GM21825 (cell line): ENCODE results near the gene FBXO9.

ENCODE experiments used
- ATAC-seq: cut with Tn5 transposase; IDR thresholded peaks from one replicate; pipeline ENCODE4 v1.9.1; 2021; ENCODE audit warnings: mild to moderate bottlenecking, moderate library complexity; ENCODE audit not compliant: unreplicated experiment

FBXO9 gene

GRCh38 chr6:53086302-53086701, 21.1 kb downstream of the FBXO9 start:
- ATAC-seq, result no peak

GRCh38 chr6:53089948-53090347, 24.7 kb downstream of the FBXO9 start:
- ATAC-seq, result no peak

DNA sequence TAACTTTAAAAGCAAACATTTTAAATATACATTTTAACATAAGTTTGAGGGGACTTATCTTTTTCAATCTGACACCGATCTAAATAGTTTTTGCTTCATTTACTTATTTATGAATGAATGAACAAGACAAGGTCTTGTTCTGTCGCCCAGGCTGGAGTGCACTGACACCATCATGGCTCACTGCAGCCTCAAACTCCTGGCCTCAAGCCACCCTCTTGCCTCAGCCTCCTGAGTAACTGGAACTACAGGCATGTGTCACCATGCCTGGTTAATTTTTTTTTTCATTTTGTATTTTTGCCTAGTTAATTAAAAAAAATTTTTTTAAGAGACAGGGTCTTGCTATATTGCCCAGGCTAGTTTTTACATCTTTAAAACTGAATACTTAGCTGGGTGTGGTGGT, 25.4 kb downstream of the FBXO9 start:
- no peak for ATAC-seq

GRCh38 chr6:53095270-53095669, 30.1 kb downstream of the FBXO9 start:
- no peak for ATAC-seq

GRCh38 chr6:53095716-53096115, 30.5 kb downstream of the FBXO9 start:
- no peak for ATAC-seq

- ATAC-seq, result no peak
Observed at GRCh38 chr6:53100561-53100960, 35.4 kb downstream of the FBXO9 start.

DNA sequence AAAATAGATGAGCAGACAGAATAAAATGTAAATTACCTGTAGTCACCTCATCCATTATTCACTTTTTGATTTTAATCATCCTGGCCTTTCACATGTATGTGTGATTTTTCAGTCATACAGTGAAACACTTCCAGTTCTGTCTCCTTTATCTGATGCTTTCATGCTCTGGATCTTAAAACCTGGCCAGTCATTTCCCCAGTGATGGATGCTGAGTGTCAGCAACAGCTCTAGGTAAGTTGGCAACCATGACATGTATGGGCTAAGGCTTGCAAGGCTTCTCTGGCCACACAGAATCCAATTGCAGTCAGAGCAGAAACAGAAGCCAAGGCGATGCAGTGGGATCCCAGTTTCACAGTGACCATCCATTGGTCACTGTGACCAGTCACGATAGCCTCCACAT, 35.8 kb downstream of the FBXO9 start:
- ATAC-seq, result no peak

DNA sequence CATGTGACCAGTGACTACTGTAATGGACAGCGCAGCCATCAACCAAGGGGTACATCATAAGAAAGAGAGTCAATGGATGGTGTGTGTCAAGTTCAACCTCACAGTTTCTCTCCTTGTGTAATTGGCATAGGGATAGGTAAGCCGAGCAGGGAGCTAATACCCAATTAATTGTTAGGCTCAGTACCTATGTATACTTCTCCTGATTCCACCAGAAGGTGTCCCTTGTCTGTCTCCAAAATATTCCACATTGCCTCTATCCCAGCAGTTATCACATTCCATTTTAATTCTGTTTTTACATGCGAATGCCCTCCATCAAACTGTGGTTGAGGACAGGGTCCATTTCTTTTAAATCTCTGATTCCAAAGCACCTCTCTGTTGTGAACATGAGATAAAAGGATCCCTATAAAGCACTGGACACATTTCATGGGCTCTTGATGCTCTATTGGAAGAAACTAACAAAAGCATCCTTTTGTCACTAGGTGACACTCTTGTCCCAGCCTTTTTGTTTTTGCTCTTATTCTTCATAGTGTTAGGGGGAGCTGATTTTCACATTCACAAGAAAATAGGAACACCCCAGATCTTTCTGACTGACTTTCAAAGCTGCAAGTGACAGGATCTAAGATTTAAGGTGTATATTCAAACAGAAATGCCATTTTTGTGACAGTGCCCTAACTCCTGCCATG, 38.9 kb downstream of the FBXO9 start:
- ATAC-seq, result no peak

DNA sequence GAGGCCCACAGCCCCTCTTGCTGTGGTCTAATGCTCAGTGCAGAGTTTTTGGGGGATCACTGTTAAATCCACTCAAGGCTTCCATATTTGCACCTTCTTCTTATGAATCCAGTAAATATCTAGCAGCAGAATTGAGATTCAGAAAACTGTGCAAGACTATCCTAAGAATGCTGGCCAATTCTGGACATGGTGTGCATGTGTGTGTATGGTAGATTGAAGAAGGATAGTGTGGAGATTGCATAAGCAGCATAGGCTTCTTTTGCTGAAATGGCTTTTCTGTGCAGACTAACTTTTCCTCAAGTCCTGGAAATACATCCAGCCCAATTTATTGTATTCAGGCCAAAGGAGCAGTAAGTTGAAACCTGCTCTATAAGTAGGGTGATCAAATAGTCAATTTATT, 39.7 kb downstream of the FBXO9 start:
- ATAC-seq, result no peak

DNA sequence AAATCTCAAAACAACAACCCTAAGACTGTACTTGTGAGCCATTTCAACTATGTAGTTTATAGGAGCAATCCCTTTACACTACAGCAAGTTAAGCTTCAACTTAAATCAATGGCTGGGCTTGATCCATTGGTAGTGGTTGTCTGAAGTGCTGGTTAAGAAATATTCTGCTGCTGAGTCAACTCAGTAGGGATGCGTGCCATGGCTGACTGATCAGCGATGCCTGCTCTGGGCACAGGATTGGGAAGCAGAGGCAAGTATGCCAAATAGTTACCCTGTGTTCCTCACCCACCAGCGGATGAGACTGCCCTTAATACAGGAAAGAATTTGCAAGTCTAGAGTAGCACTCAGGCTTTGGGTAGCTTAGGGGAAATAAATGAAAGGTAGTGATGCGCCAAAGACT, 41.9 kb downstream of the FBXO9 start:
- ATAC-seq, result no peak

- ATAC-seq, result no peak
Observed at GRCh38 chr6:53109612-53110011, 44.4 kb downstream of the FBXO9 start.

GRCh38 chr6:53111865-53112264, 46.7 kb downstream of the FBXO9 start:
- ATAC-seq, result no peak

- no peak for ATAC-seq
Observed at GRCh38 chr6:53112404-53112803, 47.2 kb downstream of the FBXO9 start.

GRCh38 chr6:53112871-53113270, 47.7 kb downstream of the FBXO9 start:
- no peak for ATAC-seq

DNA sequence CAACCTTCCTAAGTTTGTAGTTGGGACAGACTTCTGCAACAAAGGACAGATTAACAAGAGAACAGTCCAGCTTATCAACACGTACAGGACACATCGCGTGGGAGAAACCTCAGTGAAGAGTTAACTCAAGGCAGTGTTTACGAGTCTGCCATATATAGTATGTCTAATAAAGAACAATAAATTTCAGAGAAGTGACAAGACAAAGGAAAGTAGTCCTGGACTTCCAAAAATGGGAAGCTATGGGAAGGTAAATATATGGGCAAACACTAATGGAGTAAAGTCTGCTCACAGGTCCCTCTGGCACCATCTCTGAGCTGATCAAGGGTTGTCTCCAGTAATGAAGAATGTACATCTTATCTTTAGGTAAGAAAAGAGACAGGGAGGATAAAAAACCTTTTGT, 48.5 kb downstream of the FBXO9 start:
- ATAC-seq, result no peak

- ATAC-seq, result no peak
Observed at GRCh38 chr6:53115113-53115512, 49.9 kb downstream of the FBXO9 start.

GRCh38 chr6:53115741-53116140, 50.5 kb downstream of the FBXO9 start:
- ATAC-seq, result no peak

DNA sequence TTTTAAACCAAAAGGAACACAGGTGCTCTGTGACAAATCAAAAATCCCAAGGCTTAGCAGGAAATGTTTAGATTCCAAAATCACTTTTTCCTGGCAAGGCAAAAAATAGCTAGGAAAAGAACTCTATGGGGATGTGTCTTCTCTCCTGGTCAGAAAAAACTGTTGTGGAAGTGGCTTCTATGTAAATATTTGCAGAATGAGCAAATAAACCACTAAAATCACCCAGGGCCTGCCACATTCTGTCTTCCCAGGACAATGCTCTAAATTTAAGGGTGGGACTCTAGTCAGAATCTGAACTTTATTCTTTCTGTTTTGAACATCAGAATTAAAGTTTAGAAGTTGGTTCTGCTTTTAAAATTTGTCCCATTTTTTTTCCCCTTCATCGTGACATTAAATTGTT, 54.1 kb downstream of the FBXO9 start:
- ATAC-seq, result no peak

DNA sequence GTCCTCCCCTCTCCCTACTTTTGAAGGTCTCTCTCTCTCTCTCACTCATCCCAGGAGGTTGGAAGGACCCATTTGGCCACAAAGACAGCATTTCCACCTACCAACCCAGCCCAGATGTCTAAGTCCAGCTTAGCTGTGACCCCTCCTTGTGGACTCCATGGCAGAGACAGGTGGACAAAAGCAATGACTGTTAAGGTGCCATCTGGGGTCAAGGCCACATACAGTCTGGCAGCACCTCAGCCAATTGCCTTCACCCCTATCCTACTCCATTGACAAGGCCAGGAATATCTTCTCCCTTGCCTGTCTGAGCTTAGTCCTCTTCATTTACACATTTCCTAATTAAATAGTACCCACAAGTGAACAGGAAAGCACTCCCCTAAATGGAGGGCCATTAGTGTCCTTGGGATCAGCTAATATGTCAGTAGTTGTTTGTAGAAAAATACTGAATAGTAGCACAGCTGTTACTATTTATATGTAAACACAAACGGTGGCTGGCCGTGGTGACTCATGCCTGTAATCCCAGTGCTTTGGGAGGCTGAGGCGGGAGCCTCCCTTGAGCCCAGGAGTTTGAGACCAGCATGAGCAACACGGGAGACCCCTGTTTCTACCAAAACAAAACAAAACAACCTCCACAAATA, 54.7 kb downstream of the FBXO9 start:
- ATAC-seq, result no peak

DNA sequence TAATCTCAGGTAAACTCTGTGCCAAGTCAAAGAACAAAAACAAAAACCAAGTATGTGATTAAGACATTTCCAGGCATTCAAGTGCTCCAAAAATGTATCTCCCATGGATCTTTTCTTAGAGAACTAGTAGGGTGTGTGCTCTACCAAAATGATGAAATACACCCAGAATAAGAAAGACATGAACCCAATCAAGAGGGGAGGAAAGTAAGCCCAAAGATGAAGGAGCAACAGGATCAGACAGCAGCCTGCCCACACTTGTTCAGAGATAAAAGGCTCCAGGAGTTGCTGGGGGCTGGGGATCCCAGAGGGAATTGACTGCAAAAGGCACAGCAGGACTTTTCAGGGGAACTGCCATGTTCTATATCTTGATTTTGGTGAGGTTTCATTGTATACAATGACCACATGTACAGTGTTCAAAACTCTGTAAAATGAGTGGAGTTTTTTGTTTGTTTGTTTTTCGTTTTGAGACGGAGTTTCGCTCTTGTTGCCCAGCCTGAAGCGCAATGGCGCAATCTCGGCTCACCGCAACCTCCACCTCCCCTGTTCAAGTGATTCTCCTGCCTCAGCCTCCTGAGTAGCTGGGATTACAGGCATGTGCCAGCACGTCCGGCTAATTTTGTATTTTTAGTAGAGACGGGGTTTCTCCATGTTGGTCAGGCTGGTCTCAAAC, 59.1 kb downstream of the FBXO9 start:
- ATAC-seq, result no peak

- no peak for ATAC-seq
Observed at GRCh38 chr6:53125276-53125675, 60.1 kb downstream of the FBXO9 start.

GRCh38 chr6:53128842-53129241, 63.6 kb downstream of the FBXO9 start:
- ATAC-seq, result no peak
